GM10266 (cell line): Measurements from ENCODE around the gene ZXDC.

Experiments
- DNase-seq: peaks from one replicate; pipeline ENCODE4 v3.0.0; 2012; ENCODE audit errors: extremely low spot score
- TF ChIP-seq, protein P1 (sequence below): IDR thresholded peaks from 2 replicates; pipeline ENCODE4 v1.5.1; 2012; ENCODE audit warnings: mild to moderate bottlenecking, low read depth; ENCODE audit not compliant: control insufficient read depth, insufficient read depth; ENCODE audit errors: missing control alignments

Gene ZXDC

DNA sequence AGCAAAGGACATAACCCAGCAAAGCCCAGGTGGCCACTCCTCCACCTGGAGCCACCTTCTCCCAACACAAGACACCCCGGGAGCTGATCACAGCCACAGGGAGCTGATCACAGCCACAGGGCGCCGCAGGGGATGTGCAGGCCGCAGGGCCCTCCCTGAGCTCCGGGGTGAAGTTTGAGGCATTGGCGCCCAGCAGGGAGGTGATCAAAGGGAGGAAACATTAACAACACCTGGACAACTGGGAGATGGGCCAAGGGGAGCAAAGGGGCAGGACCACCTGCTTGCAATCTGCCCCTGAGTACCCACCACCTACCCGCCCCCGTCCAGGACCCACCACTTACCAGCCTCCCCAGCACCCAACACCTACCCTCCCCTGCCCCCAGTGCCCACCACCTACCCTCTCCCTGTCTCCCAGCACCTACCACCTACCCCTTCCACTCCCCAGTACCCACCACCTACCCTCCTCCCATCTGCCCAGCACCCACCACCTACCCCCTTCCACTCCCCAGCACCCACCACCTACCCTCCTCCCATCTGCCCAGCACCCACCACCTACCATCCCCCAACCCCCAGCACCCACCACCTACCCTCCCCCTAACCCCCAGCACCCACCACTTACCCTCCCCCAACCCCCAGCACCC, 39.5 kb upstream of the ZXDC start:
- DNase-seq = no peak

DNA sequence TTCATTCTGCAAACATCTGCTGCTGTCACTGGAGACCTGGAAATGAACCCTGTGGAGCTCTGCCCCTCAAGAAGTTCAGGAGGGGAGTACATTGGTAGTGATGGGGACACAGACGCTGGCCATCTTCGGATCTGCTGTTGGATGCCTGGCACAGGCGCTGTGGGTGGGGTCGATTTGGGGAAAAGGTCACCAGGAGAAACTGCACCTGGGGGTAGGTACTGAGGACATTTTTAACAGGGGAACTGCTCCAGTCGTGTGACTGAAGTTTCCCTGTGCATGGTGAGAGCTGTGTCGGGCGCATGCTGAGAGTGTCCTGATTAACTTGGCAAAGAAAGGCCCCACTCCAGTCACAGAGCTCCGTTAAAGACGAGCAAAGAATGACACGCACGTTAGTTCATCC, 38.5 kb upstream of the ZXDC start:
- DNase-seq = no peak
- TF ChIP-seq, protein P1, sequence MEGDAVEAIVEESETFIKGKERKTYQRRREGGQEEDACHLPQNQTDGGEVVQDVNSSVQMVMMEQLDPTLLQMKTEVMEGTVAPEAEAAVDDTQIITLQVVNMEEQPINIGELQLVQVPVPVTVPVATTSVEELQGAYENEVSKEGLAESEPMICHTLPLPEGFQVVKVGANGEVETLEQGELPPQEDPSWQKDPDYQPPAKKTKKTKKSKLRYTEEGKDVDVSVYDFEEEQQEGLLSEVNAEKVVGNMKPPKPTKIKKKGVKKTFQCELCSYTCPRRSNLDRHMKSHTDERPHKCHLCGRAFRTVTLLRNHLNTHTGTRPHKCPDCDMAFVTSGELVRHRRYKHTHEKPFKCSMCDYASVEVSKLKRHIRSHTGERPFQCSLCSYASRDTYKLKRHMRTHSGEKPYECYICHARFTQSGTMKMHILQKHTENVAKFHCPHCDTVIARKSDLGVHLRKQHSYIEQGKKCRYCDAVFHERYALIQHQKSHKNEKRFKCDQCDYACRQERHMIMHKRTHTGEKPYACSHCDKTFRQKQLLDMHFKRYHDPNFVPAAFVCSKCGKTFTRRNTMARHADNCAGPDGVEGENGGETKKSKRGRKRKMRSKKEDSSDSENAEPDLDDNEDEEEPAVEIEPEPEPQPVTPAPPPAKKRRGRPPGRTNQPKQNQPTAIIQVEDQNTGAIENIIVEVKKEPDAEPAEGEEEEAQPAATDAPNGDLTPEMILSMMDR = no peak

More for the DNA sequence above, 39.5 kb upstream of the ZXDC start:
- TF ChIP-seq, protein P1 = no peak

DNA sequence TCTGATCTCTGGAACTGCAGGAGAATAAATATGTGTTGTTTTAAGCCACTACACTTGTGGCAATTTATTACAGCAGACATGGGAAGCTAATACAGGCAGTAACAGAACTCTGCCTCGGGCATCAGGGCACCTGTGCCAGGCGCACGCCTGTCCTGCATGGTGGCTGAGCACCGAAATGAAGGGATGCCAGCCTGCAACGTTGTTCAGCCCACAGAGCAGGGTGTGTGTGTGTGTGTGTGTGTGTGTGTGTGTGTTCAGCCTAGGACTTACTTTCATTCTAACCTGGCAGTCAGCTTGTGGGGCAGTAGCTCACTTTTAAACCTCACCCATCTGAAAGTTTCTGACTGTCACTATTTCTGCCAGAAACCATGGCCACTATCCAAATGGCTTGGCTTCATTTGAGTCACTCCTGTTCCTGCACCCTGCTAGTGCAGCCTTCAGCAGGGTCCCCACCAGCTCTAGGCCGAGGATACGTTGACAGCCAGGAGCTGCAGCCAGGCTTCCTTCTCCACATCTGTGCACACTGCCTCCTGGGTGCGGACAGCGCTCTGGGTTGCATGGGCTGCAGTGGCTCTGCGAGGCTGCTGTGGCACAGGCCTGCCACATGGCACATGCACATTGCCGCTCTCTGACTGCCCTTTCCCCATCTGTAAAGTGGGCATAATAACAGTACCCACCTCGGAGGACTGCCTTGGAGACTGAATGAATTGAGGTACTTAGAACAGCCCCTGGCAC, 37.4 kb upstream of the ZXDC start:
- TF ChIP-seq, protein P1 = no peak
- no peak for DNase-seq

DNA sequence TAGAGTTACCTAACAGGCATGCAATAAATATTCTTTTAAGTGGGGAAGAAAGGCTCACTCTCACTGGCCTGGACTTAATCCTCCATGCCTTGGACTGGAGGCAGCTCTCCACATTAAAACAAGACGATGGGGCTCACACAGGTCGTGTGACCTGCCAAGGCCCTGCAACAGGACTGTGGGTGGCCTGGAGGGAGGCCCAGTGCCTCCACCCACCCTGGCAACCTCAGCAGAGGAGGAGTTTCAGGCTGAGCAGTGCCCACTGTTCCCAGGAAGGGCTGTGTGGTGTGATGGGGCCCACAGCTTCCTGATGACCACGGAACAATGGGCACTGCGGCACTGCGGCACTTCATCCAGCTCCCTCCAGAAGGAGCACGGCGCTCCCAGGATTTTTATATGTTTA, 36.3 kb upstream of the ZXDC start:
- TF ChIP-seq, protein P1 = no peak
- DNase-seq = no peak

DNA sequence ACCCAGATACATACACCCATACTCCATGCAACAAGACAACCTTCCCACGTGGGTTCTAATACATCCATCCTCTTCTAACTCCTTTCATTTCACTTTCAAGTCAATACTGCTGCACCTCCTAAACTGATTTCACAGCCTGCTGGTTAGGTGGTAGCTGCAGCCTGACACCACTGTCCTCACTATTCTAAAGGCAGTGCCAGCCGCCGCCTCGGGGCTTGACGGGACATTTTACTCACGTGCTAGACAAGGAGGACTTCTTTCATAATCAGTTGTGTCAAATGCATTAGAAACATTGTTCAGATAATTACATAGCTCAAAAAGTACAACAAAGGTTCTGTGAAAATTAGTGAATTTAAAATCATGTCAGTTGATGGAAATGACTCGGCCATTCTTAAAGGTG, 35.6 kb upstream of the ZXDC start:
- TF ChIP-seq, protein P1 = no peak

DNA sequence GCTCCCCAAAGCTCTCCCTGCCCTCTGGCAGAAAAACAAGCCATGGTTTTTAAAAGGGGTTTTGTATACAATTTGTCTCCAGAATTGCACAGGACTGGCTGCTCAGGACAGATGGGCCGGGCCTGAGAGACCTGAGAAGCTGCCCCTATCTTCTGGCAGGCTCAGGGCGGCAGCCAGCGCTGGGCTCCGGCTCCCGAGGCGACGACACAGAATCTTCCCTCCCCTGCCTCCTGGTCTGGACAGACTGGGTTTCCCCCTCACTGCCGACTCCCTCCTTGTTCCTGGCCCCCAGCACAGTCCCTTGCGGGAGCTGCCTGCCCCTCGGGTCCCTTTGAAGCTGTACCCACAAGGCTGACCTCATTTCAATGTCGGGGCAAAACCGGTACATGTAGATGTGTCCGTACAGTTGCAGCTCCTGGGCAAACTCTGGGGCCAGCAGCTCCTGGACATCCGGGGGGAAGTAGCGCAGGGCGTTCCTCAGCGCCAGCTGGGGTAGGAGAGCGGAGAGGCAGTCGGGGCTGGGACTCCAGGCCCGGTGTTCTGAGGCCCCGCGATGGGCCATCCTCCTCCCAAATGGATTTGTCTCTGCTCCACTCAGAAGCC, 34.7 kb upstream of the ZXDC start:
- TF ChIP-seq, protein P1 = no peak
- DNase-seq = no peak

More for the DNA sequence above, 35.6 kb upstream of the ZXDC start:
- DNase-seq = no peak
